Testis (tissue), 3 donors: ENCODE data around the gene PSD4. TPM values are rescaled to one million over a fixed set of nuclear protein-coding genes. Genes with fewer than 3 reads are reported as not detected.
A peak's percentile ranks its signal among the peaks of the same experiment; 100 is the strongest.

Experiments
- DNase-seq: peaks from one replicate; pipeline ENCODE4 v3.0.0-alpha.2; 2019
- H3K27ac ChIP-seq, 2 donors: fragments of 200-600 bp; sonication (generic); one replicate each; pipeline ENCODE4 v1.5.1; 2019
- H3K27me3 ChIP-seq: fragments of 200-600 bp; sonication (generic); one replicate; pipeline ENCODE4 v1.5.1; 2019
- H3K36me3 ChIP-seq: fragments of 200-600 bp; sonication (generic); one replicate; pipeline ENCODE4 v1.5.1; 2017; ENCODE audit warnings: low read depth; ENCODE audit errors: missing control alignments
- H3K4me1 ChIP-seq: fragments of 200-600 bp; sonication (generic); one replicate; pipeline ENCODE4 v1.5.1; 2019
- H3K4me3 ChIP-seq, 2 donors: fragments of 200-600 bp; sonication (generic); one replicate each; pipeline ENCODE4 v1.5.1; 2017 to 2019
- H3K9me3 ChIP-seq: fragments of 200-600 bp; sonication (generic); one replicate; pipeline ENCODE4 v1.5.1; 2017
- POLR2A ChIP-seq: fragments of 450-650 bp; IDR thresholded peaks from one replicate; pipeline ENCODE4 v1.6.1; 2017; ENCODE audit warnings: antibody characterized with exemption, mild to moderate bottlenecking, moderate library complexity
- WGBS, 2 donors: methylation state at CpG; one replicate each; pipeline ENCODE4 v1.1.5; 2018; 5-methylcytosine and 5-hydroxymethylcytosine counted together
- intact Hi-C: fragments of 100-400 bp; cut with DNase I; formaldehyde crosslinking; loops from one replicate; pipeline ENCODE4 v1.15.1; 2023; ENCODE audit warnings: low total_unique reads
- polyA plus RNA-seq: library from polyadenylated mRNA; stranded (reverse); fragments of 350-450 nt; fragmentation: Illumina TruSeq; extraction: RNeasy Lipid Tissue Mini Kit (QIAGEN cat#74804); gene quantifications from one replicate; pipeline ENCODE4 v1.2.3, GENCODE V29; 2014; ENCODE audit warnings: low read depth, low replicate concordance; ENCODE audit not compliant: insufficient read depth
- total RNA-seq, 2 donors: library from RNA; depleted of rRNA; stranded (reverse); fragments of >200 nt; gene quantifications; one replicate each; pipeline ENCODE4 v1.2.3, GENCODE V29; 2016
- TF ChIP-seq, protein P1 (sequence below), 3 experiments: fragments of 450-650 bp in 2 of 3; fragments of 200-600 bp in 1 of 3; sonication (generic) in 1 of 3; IDR thresholded peaks; one replicate each; pipeline ENCODE4 v1.5.1; 2016 to 2019; ENCODE audit warnings: antibody characterized with exemption in 3 of 3, mild to moderate bottlenecking in 2 of 3, moderate library complexity in 1 of 3

Gene PSD4
- total and polyA plus RNA-seq, 3 donors from 2014 or later, result 18.7 to 35.9 (median 22.8) TPM

DNA sequence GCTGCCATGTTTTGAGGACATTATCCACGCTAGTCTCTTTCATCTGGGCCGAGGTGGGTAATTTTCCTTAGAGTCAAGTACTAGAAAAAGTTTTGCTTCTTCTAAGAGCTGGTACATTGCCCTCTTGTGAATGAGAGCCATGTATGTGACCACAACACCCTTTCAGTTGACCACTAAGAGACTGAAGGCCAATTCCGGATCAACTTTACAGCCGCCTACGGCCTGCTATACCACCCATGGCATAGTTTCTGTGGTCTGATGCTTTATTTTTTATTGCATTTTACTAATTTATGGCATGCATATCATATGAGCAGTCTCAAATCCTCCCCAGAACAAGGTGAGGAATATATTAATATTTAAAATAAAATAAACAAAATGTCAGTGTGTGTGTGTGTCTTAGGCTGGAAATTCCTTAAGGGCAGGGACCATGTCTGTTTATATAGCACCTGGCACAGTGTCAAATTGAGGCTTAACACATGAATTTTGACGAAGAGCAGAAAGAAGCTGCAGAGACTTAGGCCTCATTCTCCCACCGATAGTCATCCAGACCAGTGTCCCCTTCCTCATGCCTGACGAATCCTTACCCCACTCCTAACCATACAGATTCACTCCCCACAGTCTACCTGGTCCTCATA is 35.4 kb downstream of the PSD4 start:
- WGBS, 2 donors, result 80 to 88% methylated on average over 8 of the region's 8 CpGs

DNA sequence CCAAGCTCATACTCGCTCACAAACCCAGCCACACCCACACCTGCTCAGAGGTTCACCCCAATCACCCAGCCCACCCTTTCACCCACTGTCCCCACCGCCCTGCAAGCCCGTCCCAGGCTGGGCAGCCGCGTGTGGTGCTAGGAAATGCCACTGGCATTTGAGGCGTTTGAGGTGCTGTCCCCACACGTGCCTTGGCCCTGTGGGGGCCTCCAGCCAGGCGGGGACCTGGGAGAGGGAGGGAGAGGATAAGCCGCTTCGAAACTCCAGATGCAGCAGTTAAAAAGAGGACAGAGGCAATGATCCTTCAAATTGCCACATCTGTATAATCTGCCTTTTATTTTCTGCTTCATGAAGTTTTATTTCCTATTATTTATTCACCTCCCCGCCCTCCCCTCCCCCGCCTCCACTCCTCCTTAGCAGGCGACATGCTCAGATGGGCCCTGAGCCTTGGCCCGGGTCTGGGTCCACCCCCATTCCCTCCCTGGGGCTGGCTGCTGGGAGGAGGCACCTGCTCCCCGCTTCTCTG is 35.9 kb downstream of the PSD4 start:
- H3K4me3 ChIP-seq, result no peak overlapping the region
- H3K36me3 ChIP-seq, result no peaks in the 10 kb centered on the region
- H3K27me3 ChIP-seq, result no peaks in the 10 kb centered on the region
- TF ChIP-seq, protein P1, sequence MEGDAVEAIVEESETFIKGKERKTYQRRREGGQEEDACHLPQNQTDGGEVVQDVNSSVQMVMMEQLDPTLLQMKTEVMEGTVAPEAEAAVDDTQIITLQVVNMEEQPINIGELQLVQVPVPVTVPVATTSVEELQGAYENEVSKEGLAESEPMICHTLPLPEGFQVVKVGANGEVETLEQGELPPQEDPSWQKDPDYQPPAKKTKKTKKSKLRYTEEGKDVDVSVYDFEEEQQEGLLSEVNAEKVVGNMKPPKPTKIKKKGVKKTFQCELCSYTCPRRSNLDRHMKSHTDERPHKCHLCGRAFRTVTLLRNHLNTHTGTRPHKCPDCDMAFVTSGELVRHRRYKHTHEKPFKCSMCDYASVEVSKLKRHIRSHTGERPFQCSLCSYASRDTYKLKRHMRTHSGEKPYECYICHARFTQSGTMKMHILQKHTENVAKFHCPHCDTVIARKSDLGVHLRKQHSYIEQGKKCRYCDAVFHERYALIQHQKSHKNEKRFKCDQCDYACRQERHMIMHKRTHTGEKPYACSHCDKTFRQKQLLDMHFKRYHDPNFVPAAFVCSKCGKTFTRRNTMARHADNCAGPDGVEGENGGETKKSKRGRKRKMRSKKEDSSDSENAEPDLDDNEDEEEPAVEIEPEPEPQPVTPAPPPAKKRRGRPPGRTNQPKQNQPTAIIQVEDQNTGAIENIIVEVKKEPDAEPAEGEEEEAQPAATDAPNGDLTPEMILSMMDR (IDR thresholded peaks at IDR 0.05), result no peak
- no peak for TF ChIP-seq POLR2A
- H3K27ac ChIP-seq, result no peak overlapping the region
- intact Hi-C loops, result loop anchor here (10.0 kb wide), 1 partner anchor 75 kb away; no protein-coding TSS in a partner anchor
- no peak for DNase-seq
- peaks cover 16% of the 10 kb centered on the region for H3K4me1 ChIP-seq
- WGBS, 2 donors, result 88 to 91% methylated on average over 15 of the region's 15 CpGs
- no peaks in the 10 kb centered on the region for H3K9me3 ChIP-seq

More for the DNA sequence above, 35.4 kb downstream of the PSD4 start:
- Histone ChIP-seq H3K9me3 (no peaks in the 10 kb centered on the region), H3K4me3 (no peak overlapping the region), H3K36me3 (no peaks in the 10 kb centered on the region), H3K4me1 (peaks cover 16% of the 10 kb centered on the region), H3K27me3 (no peaks in the 10 kb centered on the region), H3K27ac (no peak overlapping the region)
- no peak for DNase-seq
- TF ChIP-seq, protein P1 (IDR thresholded peaks at IDR 0.05), result no peak
- TF ChIP-seq POLR2A, result no peak
- intact Hi-C loops, result loop anchor here (10.0 kb wide), 1 partner anchor 74 kb away; no protein-coding TSS in a partner anchor

DNA sequence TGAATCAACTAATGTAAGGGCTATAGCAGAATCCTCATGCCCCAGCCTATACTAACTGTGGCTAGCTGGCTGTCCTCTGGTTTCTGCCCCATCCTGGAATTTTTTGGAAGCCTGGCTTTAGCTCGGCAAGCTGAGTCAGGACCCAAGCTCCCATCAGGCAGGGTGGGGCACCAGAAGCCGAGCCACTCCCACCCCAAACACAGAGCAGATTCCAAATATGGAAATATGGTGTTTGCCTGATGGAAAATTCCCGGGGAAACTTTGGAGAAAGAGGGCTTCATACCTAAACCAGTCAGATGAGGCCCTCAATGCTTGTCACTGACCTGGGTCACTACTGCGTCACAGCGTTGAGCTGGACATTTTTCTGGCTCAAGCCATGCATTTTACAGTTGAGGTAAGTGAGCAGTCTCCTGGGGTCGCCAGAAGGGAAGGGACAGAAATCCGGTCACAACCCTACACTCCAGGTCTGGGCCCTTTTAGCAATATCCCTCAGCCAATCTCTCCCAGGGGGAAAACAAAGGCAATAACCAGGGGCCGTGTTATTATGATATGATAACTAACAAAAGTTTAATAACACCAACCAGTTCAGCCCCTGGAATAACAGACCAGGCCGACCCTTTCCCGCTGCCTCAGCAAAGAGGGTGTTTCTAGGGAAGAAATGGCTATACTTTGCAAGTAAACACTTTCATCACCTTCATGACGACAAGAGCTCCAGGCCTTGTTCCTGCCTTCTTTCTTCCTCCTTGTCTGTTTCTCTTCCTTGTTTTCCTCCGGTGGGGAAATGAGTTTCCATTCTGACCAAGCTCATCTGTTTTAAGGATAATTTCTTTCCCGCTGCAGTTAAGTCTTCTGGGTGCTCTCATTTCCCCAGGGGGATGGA is 37.7 kb downstream of the PSD4 start:
- no peaks in the 10 kb centered on the region for H3K36me3 ChIP-seq
- H3K27ac ChIP-seq, result peak overlapping the region in 1 of 2 donors; percentile 59
- H3K27me3 ChIP-seq, result no peaks in the 10 kb centered on the region
- TF ChIP-seq, protein P1 (IDR thresholded peaks at IDR 0.05), result no peak
- TF ChIP-seq POLR2A, result no peak
- no peaks in the 10 kb centered on the region for H3K9me3 ChIP-seq
- peaks cover 16% of the 10 kb centered on the region for H3K4me1 ChIP-seq
- WGBS, 2 donors, result 78 to 82% methylated on average over 13 of the region's 13 CpGs
- no peak overlapping the region for H3K4me3 ChIP-seq
- no peak for DNase-seq
- intact Hi-C loops, result no loop called here

DNA sequence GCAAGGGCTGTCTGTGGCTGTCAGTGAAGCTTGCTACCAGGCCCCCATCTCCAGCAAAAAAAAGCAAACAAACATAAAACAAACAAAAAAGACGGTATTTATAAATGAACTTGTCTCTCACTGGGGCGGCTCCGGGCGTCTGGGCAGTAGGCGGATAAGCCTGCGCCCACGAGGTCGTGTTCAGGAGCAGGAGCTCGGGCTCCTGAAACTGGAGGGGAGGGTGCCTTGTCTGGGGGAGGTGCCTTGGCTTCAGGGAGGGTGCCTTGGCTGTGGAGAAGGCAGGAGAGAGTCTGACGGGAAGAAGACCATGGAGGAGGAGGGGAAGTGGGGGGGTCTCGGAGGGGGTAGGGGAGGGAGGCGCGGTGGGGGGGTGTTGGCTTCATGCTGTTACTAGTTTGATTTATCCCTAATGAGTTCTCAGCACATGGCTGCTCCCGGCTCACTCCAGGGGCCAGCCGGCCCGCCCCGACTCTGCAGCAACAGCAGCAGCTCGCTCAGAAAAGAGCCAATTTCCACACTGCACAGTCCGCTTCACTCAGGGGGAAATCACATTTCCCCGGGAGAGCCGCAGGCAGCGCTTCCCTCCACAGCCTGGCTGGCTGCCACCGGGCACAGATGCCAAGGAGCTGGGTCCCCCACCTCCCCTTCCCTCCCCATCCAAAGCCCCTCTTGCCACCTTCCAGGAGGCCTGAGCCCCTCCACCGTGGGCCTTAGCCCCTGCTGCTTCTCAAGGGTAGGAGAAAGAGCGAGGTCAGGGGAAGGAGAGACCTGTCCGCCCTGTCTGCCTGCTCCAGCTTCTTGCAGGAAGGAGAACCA is 38.7 kb downstream of the PSD4 start:
- intact Hi-C loops, result no loop called here
- Histone ChIP-seq H3K9me3 (no peaks in the 10 kb centered on the region), H3K4me3 (no peak overlapping the region), H3K27me3 (no peaks in the 10 kb centered on the region), H3K36me3 (no peaks in the 10 kb centered on the region), H3K4me1 (peaks cover 16% of the 10 kb centered on the region), H3K27ac (peak overlapping the region in 1 of 2 donors; percentile 56)
- TF ChIP-seq POLR2A, result no peak
- TF ChIP-seq, protein P1 (IDR thresholded peaks at IDR 0.05), result no peak
- 34 to 49% methylated on average over 26 of the region's 26 CpGs for WGBS, 2 donors
- peak; percentile 45 for DNase-seq
